Neural cell (in vitro differentiated cells): ENCODE data around the gene MALRD1. TPM values are rescaled to one million over a fixed set of nuclear protein-coding genes. Genes with fewer than 3 reads are reported as not detected.

Source experiments
- H2AFZ ChIP-seq: fragments of 200-600, 300-800 bp; sonication (generic), shearing (Covaris generic); 2 replicates; pipeline ENCODE4 v1.6.0; 2014; ENCODE audit warnings: low read depth, mild to moderate bottlenecking, antibody characterized with exemption, low read length, moderate library complexity
- H3F3A ChIP-seq: fragments of 200-600 bp; shearing (Covaris generic); 2 replicates; pipeline ENCODE4 v1.6.1; 2016; ENCODE audit warnings: mild to moderate bottlenecking, moderate library complexity, mixed read lengths, antibody characterized with exemption, low read length; ENCODE audit not compliant: insufficient read depth, poor library complexity, severe bottlenecking
- H3K27ac ChIP-seq: fragments of 200-600, 300-800 bp; sonication (generic), shearing (Covaris generic); 2 replicates; pipeline ENCODE4 v1.5.1; 2014; ENCODE audit warnings: mild to moderate bottlenecking, low read length, moderate library complexity
- H3K27me3 ChIP-seq: fragments of 300-800, 200-600 bp; sonication (generic), shearing (Covaris generic); 2 replicates; pipeline ENCODE4 v1.6.0; 2014; ENCODE audit warnings: mild to moderate bottlenecking, low read depth, low read length, moderate library complexity; ENCODE audit not compliant: insufficient read depth
- H3K36me3 ChIP-seq: fragments of 300-800, 200-600 bp; sonication (generic), shearing (Covaris generic); 2 replicates; pipeline ENCODE4 v1.5.1; 2014; ENCODE audit warnings: mild to moderate bottlenecking, antibody characterized with exemption, low read length, moderate library complexity; ENCODE audit not compliant: insufficient read depth
- H3K4me2 ChIP-seq: fragments of 300-800, 200-600 bp; sonication (generic), shearing (Covaris generic); 2 replicates; pipeline ENCODE4 v1.6.0; 2014; ENCODE audit warnings: mild to moderate bottlenecking, low read length
- H3K4me3 ChIP-seq: fragments of 300-800, 200-600 bp; sonication (generic), shearing (Covaris generic); 2 replicates; pipeline ENCODE4 v1.5.1; 2014; ENCODE audit warnings: mild to moderate bottlenecking, low read length, moderate library complexity
- H3K79me2 ChIP-seq: fragments of 200-600 bp; shearing (Covaris generic); replicated peaks from 2 replicates; pipeline ENCODE4 v1.6.0; 2014; ENCODE audit warnings: mild to moderate bottlenecking, low read length, moderate library complexity; ENCODE audit not compliant: insufficient read depth
- H3K9ac ChIP-seq: fragments of 300-800, 200-600 bp; sonication (generic), shearing (Covaris generic); 2 replicates; pipeline ENCODE4 v1.6.1; 2016; ENCODE audit warnings: mild to moderate bottlenecking, low read length, mixed read lengths
- H3K9me2 ChIP-seq: fragments of 200-600 bp; shearing (Covaris generic); 2 replicates; pipeline ENCODE4 v1.6.1; 2016; ENCODE audit warnings: mild to moderate bottlenecking, low read length, mixed read lengths; ENCODE audit not compliant: insufficient read depth
- H3K9me3 ChIP-seq: fragments of 200-600, 300-800 bp; sonication (generic), shearing (Covaris generic); 2 replicates; pipeline ENCODE4 v1.6.1; 2016; ENCODE audit warnings: mild to moderate bottlenecking, mixed run types, low read length, moderate library complexity, mixed read lengths
- H4K20me1 ChIP-seq: fragments of 200-600 bp; shearing (Covaris generic); 2 replicates; pipeline ENCODE4 v1.6.1; 2016; ENCODE audit warnings: mild to moderate bottlenecking, mixed run types; ENCODE audit not compliant: insufficient read depth
- EP300 ChIP-seq: fragments of 450-650 bp; conservative IDR thresholded peaks from 2 replicates; pipeline ENCODE4 v1.6.1; 2014; ENCODE audit warnings: antibody characterized with exemption, mild to moderate bottlenecking, moderate library complexity; ENCODE audit not compliant: poor library complexity, severe bottlenecking
- EZH2 ChIP-seq: fragments of 200-600, 300-800 bp; shearing (Covaris generic), sonication (generic); IDR thresholded peaks from 2 replicates; pipeline ENCODE4 v1.6.1; 2014; ENCODE audit warnings: antibody characterized with exemption, low read length, borderline replicate concordance, mild to moderate bottlenecking; ENCODE audit not compliant: insufficient read depth, poor library complexity, severe bottlenecking
- MXI1 ChIP-seq: fragments of 450-650 bp; conservative IDR thresholded peaks from 2 replicates; pipeline ENCODE4 v1.6.1; 2014; ENCODE audit warnings: antibody characterized with exemption, mild to moderate bottlenecking; ENCODE audit not compliant: poor library complexity, severe bottlenecking
- POLR2AphosphoS5 ChIP-seq: IDR thresholded peaks from 2 replicates; pipeline ENCODE4 v1.6.1; 2012
- RAD21 ChIP-seq: fragments of 450-650 bp; conservative IDR thresholded peaks from 2 replicates; pipeline ENCODE4 v1.6.1; 2014; ENCODE audit warnings: antibody characterized with exemption, mild to moderate bottlenecking, moderate library complexity
- SMC3 ChIP-seq: fragments of 450-650 bp; conservative IDR thresholded peaks from 2 replicates; pipeline ENCODE4 v1.6.1; 2014; ENCODE audit warnings: antibody characterized with exemption, mild to moderate bottlenecking, moderate library complexity; ENCODE audit not compliant: poor library complexity
- TAF1 ChIP-seq: IDR thresholded peaks from 2 replicates; pipeline ENCODE4 v1.6.1; 2012; ENCODE audit warnings: low read depth
- polyA plus RNA-seq: library from polyadenylated mRNA; depleted of rRNA; stranded (reverse); fragments of >200 nt; gene quantifications from 2 replicates; pipeline ENCODE4 v1.2.3, GENCODE V29; 2014
- TF ChIP-seq, protein P1 (sequence below): fragments of 450-650 bp; IDR thresholded peaks from 2 replicates; pipeline ENCODE4 v1.5.1; 2014; ENCODE audit warnings: antibody characterized with exemption, mild to moderate bottlenecking, moderate library complexity; ENCODE audit not compliant: poor library complexity, severe bottlenecking
- TF ChIP-seq, protein P2 (sequence below): IDR thresholded peaks from 2 replicates; pipeline ENCODE4 v1.6.1; 2012; ENCODE audit warnings: borderline replicate concordance

MALRD1 gene
- polyA plus RNA-seq, 1 donor from 2014 or later, result 0.21 TPM

DNA sequence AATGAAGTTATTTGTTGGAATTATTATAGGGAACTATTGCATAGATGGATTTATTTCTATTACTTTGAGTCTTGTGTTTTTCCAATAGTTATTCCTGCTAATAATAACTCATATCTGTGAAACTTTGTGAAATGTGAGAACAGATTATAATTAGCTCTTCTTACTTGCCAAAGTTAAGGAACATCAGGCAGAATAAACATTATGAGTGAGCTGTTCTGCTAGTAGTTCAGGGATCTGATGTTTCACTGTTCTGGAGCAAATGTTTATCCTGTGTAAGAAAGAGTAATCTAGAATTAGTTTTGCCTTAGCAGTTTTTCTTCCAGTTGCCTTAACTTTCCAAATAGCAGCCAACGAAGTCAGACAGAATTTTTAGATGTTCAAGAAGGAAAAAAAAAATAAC lies 522.4 kb downstream of the MALRD1 start:
- TF ChIP-seq MXI1 (no peak), EP300 (no peak), RAD21 (no peak), EZH2 (no peak)
- TF ChIP-seq, protein P1, sequence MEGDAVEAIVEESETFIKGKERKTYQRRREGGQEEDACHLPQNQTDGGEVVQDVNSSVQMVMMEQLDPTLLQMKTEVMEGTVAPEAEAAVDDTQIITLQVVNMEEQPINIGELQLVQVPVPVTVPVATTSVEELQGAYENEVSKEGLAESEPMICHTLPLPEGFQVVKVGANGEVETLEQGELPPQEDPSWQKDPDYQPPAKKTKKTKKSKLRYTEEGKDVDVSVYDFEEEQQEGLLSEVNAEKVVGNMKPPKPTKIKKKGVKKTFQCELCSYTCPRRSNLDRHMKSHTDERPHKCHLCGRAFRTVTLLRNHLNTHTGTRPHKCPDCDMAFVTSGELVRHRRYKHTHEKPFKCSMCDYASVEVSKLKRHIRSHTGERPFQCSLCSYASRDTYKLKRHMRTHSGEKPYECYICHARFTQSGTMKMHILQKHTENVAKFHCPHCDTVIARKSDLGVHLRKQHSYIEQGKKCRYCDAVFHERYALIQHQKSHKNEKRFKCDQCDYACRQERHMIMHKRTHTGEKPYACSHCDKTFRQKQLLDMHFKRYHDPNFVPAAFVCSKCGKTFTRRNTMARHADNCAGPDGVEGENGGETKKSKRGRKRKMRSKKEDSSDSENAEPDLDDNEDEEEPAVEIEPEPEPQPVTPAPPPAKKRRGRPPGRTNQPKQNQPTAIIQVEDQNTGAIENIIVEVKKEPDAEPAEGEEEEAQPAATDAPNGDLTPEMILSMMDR, result no peak
- H3K27me3 ChIP-seq, result no peaks in the 10 kb centered on the region
- no peaks in the 10 kb centered on the region for H3K9me3 ChIP-seq
- no peak overlapping the region for H3K27ac ChIP-seq
- H3F3A ChIP-seq, result no peaks in the 10 kb centered on the region
- H3K79me2 ChIP-seq, result no peaks in the 10 kb centered on the region
- no peaks in the 10 kb centered on the region for H3K9me2 ChIP-seq
- no peak overlapping the region for H3K4me2 ChIP-seq
- no peaks in the 10 kb centered on the region for H4K20me1 ChIP-seq
- H2AFZ ChIP-seq, result no peak overlapping the region
- H3K4me3 ChIP-seq, result no peak overlapping the region
- H3K9ac ChIP-seq, result no peak overlapping the region
- no peaks in the 10 kb centered on the region for H3K36me3 ChIP-seq

DNA sequence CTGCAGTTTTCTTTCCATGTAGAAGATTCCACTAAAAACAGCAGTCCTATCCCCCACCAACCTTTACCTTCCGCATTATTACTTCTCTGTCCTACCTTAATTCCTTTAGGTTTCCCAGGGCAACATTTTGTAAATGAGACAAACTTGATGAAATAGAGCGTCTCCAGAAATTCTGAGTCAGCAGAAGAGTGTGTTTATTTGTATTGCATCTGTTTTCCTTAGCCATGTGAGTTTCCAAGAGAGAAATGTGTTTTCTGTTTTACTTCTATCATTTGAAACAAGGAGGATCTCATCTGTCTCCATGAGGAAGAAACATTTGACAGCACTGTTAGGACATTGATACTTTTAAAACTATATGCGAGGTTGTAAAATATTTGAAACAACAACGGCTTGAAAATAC lies 523.5 kb downstream of the MALRD1 start:
- H3K9ac ChIP-seq, result no peak overlapping the region

More for the DNA sequence above, 523.5 kb downstream of the MALRD1 start:
- Histone ChIP-seq H3F3A (no peaks in the 10 kb centered on the region), H3K9me3 (no peaks in the 10 kb centered on the region), H3K9me2 (no peaks in the 10 kb centered on the region), H3K4me3 (no peak overlapping the region), H3K27ac (no peak overlapping the region), H3K27me3 (no peaks in the 10 kb centered on the region), H3K79me2 (no peaks in the 10 kb centered on the region), H3K36me3 (no peaks in the 10 kb centered on the region), H4K20me1 (no peaks in the 10 kb centered on the region), H2AFZ (no peak overlapping the region), H3K4me2 (no peak overlapping the region)
- TF ChIP-seq TAF1 (no peak), RAD21 (no peak), EP300 (no peak), EZH2 (no peak), SMC3 (no peak), POLR2AphosphoS5 (no peak), MXI1 (no peak)
- TF ChIP-seq, protein P1, result no peak
- TF ChIP-seq, protein P2, sequence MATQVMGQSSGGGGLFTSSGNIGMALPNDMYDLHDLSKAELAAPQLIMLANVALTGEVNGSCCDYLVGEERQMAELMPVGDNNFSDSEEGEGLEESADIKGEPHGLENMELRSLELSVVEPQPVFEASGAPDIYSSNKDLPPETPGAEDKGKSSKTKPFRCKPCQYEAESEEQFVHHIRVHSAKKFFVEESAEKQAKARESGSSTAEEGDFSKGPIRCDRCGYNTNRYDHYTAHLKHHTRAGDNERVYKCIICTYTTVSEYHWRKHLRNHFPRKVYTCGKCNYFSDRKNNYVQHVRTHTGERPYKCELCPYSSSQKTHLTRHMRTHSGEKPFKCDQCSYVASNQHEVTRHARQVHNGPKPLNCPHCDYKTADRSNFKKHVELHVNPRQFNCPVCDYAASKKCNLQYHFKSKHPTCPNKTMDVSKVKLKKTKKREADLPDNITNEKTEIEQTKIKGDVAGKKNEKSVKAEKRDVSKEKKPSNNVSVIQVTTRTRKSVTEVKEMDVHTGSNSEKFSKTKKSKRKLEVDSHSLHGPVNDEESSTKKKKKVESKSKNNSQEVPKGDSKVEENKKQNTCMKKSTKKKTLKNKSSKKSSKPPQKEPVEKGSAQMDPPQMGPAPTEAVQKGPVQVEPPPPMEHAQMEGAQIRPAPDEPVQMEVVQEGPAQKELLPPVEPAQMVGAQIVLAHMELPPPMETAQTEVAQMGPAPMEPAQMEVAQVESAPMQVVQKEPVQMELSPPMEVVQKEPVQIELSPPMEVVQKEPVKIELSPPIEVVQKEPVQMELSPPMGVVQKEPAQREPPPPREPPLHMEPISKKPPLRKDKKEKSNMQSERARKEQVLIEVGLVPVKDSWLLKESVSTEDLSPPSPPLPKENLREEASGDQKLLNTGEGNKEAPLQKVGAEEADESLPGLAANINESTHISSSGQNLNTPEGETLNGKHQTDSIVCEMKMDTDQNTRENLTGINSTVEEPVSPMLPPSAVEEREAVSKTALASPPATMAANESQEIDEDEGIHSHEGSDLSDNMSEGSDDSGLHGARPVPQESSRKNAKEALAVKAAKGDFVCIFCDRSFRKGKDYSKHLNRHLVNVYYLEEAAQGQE, result no peak
